Spleen (tissue), 11 donors: Measurements from ENCODE around the gene CIDEB. TPM values are rescaled to one million over a fixed set of nuclear protein-coding genes. Genes with fewer than 3 reads are reported as not detected.

Experiments used
- DNase-seq: peaks from one replicate; pipeline ENCODE4 v3.0.0-alpha.2; 2020
- H3K27ac ChIP-seq, 8 donors: fragments of 200-600 bp; sonication (generic) in 7 of 8; 1 replicate in 4 of 8; 2 replicates in 4 of 8; pipeline versions ENCODE4 v1.5.0 to v1.8.0; 2016 to 2021; ENCODE audit warnings: inconsistent platforms in 4 of 8, mild to moderate bottlenecking in 4 of 8, moderate library complexity in 1 of 8
- H3K27me3 ChIP-seq, 7 donors: fragments of 200-600 bp; sonication (generic) in 6 of 7; replicated peaks in 1 of 7; 1 replicate in 4 of 7; 2 replicates in 3 of 7; pipeline versions ENCODE4 v1.5.0 to v1.8.0; 2016 to 2021; ENCODE audit warnings: inconsistent platforms in 3 of 7, mild to moderate bottlenecking in 1 of 7
- H3K36me3 ChIP-seq, 6 donors: fragments of 200-600 bp; sonication (generic) in 5 of 6; 1 replicate in 4 of 6; 2 replicates in 2 of 6; pipeline versions ENCODE4 v1.5.0 to v1.8.0; 2016 to 2021; ENCODE audit warnings: inconsistent platforms in 2 of 6
- H3K4me1 ChIP-seq, 6 donors: fragments of 200-600 bp; sonication (generic) in 5 of 6; 1 replicate in 3 of 6; 2 replicates in 3 of 6; pipeline versions ENCODE4 v1.5.0 to v1.8.0; 2016 to 2021; ENCODE audit warnings: inconsistent platforms in 3 of 6
- H3K4me3 ChIP-seq, 8 donors: fragments of 200-600 bp; sonication (generic) in 7 of 8; 1 replicate in 4 of 8; 2 replicates in 4 of 8; pipeline versions ENCODE4 v1.5.0 to v1.8.0; 2016 to 2021; ENCODE audit warnings: inconsistent platforms in 4 of 8, mild to moderate bottlenecking in 4 of 8, moderate library complexity in 2 of 8
- H3K9me3 ChIP-seq, 8 donors: fragments of 200-600 bp; sonication (generic) in 7 of 8; 1 replicate in 4 of 8; 2 replicates in 4 of 8; pipeline versions ENCODE4 v1.5.0 to v1.8.0; 2016 to 2021; ENCODE audit warnings: inconsistent platforms in 4 of 8
- CTCF ChIP-seq, 11 experiments: fragments of 200-600 bp in 7 of 11; fragments of 450-650 bp in 4 of 11; sonication (generic) in 4 of 11; IDR thresholded peaks in 8 of 11; conservative IDR thresholded peaks in 3 of 11; 1 replicate in 7 of 11; 2 replicates in 4 of 11; pipeline versions ENCODE4 v1.4.0 to v1.8.0; 2016 to 2021; ENCODE audit warnings: antibody characterized with exemption in 11 of 11, inconsistent platforms in 4 of 11, mild to moderate bottlenecking in 1 of 11
- POLR2A ChIP-seq, 3 donors: fragments of 450-650 bp; IDR thresholded peaks; one replicate each; pipeline ENCODE4 v1.5.1; 2017; ENCODE audit warnings: antibody characterized with exemption in 3 of 3, mild to moderate bottlenecking in 1 of 3
- POLR2AphosphoS5 ChIP-seq, 3 donors: sonication (generic); formaldehyde crosslinking; IDR thresholded peaks; one replicate each; pipeline ENCODE4 v1.5.1; 2017; ENCODE audit warnings: antibody characterized with exemption in 3 of 3
- WGBS, 5 donors: extraction: QIAGEN DNeasy Blood & Tissue Kit in 3 of 5; methylation state at CpG; one replicate each; pipeline versions ENCODE4 v1.1.5 to v1.1.7; 2013 to 2018; 5-methylcytosine and 5-hydroxymethylcytosine counted together
- intact Hi-C: fragments of 100-400 bp; cut with DNase I; formaldehyde crosslinking; loops from one replicate; pipeline ENCODE4 v1.15.0; 2023; ENCODE audit warnings: low total_unique reads
- polyA plus RNA-seq, 3 donors: library from polyadenylated mRNA; stranded (reverse); fragments of 200-250 nt; gene quantifications; one replicate each; pipeline ENCODE4 v1.2.1, GENCODE V29; 2013
- total RNA-seq, 7 donors: library from RNA; depleted of rRNA in 3 of 7; stranded (reverse); fragments of >200 nt in 3 of 7; fragmentation: NEBNext Ultra II Directional in 4 of 7; extraction: Animal tissue kit (Norgen Biotek cat#: 25700) in 4 of 7; gene quantifications; one replicate each; pipeline versions ENCODE4 v1.1.0 to v1.2.1, GENCODE V29; 2016 to 2021
- donor health status: healthy with polysubstance abuse.
- donor health status: DM: no; HTN: no; CAD: no; lungs with moderate emphysema.
- donor health status: DM: no; HTN: no; CAD: no.
- donor health status: Bipolar disorder and iron deficiency.
- donor health status: healthy.
- donor health status: DM: no; HTN: no; CAD: no.
- donor health status: DM: yes; HTN: yes; CAD: no.

Gene CIDEB
- total and polyA plus RNA-seq, 10 donors, result 31.0 to 145 (median 81.6) TPM

- H3K4me3 ChIP-seq, result no peak overlapping the region
- TF ChIP-seq CTCF (IDR thresholded peaks at IDR 0.05 in 8 of 11, conservative IDR thresholded peaks at IDR 0.05 in 3 of 11) (no peak), POLR2AphosphoS5 (IDR thresholded peaks at IDR 0.05) (no peak), POLR2A (IDR thresholded peaks at IDR 0.05) (no peak)
- intact Hi-C loops, result no loop called here
- peaks cover 0 to 77% (median 43%) of the 10 kb centered on the region in 6 donors for H3K36me3 ChIP-seq
- H3K27me3 ChIP-seq, result no peaks in the 10 kb centered on the region
- H3K4me1 ChIP-seq, result peaks cover 4 to 29% (median 18%) of the 10 kb centered on the region in 6 donors
- no peaks in the 10 kb centered on the region for H3K9me3 ChIP-seq
- DNase-seq, result no peak
- H3K27ac ChIP-seq, result no peak overlapping the region
- 86 to 97% (median 95%) methylated on average over 8 to 9 of the region's 9 CpGs for WGBS, 5 donors
Observed at GRCh38 chr14:24267516-24267915, 40.3 kb downstream of the CIDEB start.

GRCh38 chr14:24266344-24267244 lies 41.2 kb downstream of the CIDEB start:
- no peaks in the 10 kb centered on the region for H3K27me3 ChIP-seq
- no peak overlapping the region for H3K4me3 ChIP-seq
- H3K4me1 ChIP-seq, result peaks cover 4 to 20% (median 9%) of the 10 kb centered on the region in 6 donors
- peaks cover 0 to 84% (median 43%) of the 10 kb centered on the region in 6 donors for H3K36me3 ChIP-seq
- WGBS, 5 donors, result 89 to 95% (median 91%) methylated on average over 16 to 18 of the region's 18 CpGs
- no peaks in the 10 kb centered on the region for H3K9me3 ChIP-seq
- DNase-seq, result no peak
- intact Hi-C loops, result no loop called here
- TF ChIP-seq POLR2AphosphoS5 (IDR thresholded peaks at IDR 0.05) (no peak), CTCF (IDR thresholded peaks at IDR 0.05 in 8 of 11, conservative IDR thresholded peaks at IDR 0.05 in 3 of 11) (no peak), POLR2A (IDR thresholded peaks at IDR 0.05) (no peak)
- peak overlapping the region in 1 of 8 donors; percentile 3 for H3K27ac ChIP-seq

GRCh38 chr14:24264298-24264697 lies 43.5 kb downstream of the CIDEB start:
- WGBS, 5 donors, result 84 to 92% (median 91%) methylated on average over 5 to 6 of the region's 6 CpGs
- TF ChIP-seq POLR2A (IDR thresholded peaks at IDR 0.05) (no peak), CTCF (IDR thresholded peaks at IDR 0.05 in 8 of 11, conservative IDR thresholded peaks at IDR 0.05 in 3 of 11) (no peak), POLR2AphosphoS5 (IDR thresholded peaks at IDR 0.05) (no peak)
- Histone ChIP-seq H3K27me3 (no peaks in the 10 kb centered on the region), H3K27ac (no peak overlapping the region), H3K36me3 (peaks cover 0 to 97% (median 41%) of the 10 kb centered on the region in 6 donors), H3K4me3 (no peak overlapping the region), H3K4me1 (peaks cover 0 to 2% (median 0%) of the 10 kb centered on the region in 6 donors), H3K9me3 (no peaks in the 10 kb centered on the region)
- DNase-seq, result no peak
- intact Hi-C loops, result no loop called here

- Histone ChIP-seq H3K9me3 (no peaks in the 10 kb centered on the region), H3K4me3 (no peak overlapping the region), H3K36me3 (peaks cover 0 to 97% (median 38%) of the 10 kb centered on the region in 6 donors), H3K27me3 (no peaks in the 10 kb centered on the region), H3K4me1 (no peaks in the 10 kb centered on the region), H3K27ac (no peak overlapping the region)
- WGBS, 5 donors, result 81 to 96% (median 88%) methylated on average over 6 of the region's 6 CpGs
- intact Hi-C loops, result no loop called here
- TF ChIP-seq POLR2AphosphoS5 (IDR thresholded peaks at IDR 0.05) (no peak), CTCF (IDR thresholded peaks at IDR 0.05 in 8 of 11, conservative IDR thresholded peaks at IDR 0.05 in 3 of 11) (no peak), POLR2A (IDR thresholded peaks at IDR 0.05) (no peak)
- DNase-seq, result no peak
Observed at GRCh38 chr14:24263848-24264247, 43.9 kb downstream of the CIDEB start.
